MCF 10A (cell line): Measurements from ENCODE around the gene MECP2. TPM values are rescaled to one million over a fixed set of nuclear protein-coding genes. Genes with fewer than 3 reads are reported as not detected.

Experiments
- BruUV-seq: library from RNA; stranded (reverse); fragments of 400-500 nt; replicated peaks from 2 replicates; lab custom pipeline; 2021; lab: Mats Ljungman, UMichigan
- CTCF ChIA-PET: fragments of 300-600 bp; sonication (Branson Sonifier 250); formaldehyde crosslinking; extraction: SDS; loops from one replicate; lab custom pipeline; 2021; ENCODE audit warnings: antibody characterized with exemption, inconsistent platforms; lab: Yijun Ruan, JAX
- POLR2A ChIA-PET: fragments of 300-600, 350-650 bp; sonication (Branson Sonifier 250); formaldehyde crosslinking; extraction: SDS; loops from one replicate; lab custom pipeline; 2020; ENCODE audit warnings: antibody characterized with exemption, inconsistent platforms; lab: Yijun Ruan, JAX
- DNase-seq: peaks from one replicate; pipeline ENCODE4 v3.0.0-alpha.2; 2018; ENCODE audit not compliant: unreplicated experiment
- H3K27ac Mint-ChIP-seq: one replicate; pipeline ENCODE4 v1.8.0; 2022; ENCODE audit warnings: mild to moderate bottlenecking, low read depth, mixed read lengths; ENCODE audit not compliant: unreplicated experiment
- H3K27me3 Mint-ChIP-seq: one replicate; pipeline ENCODE4 v1.8.0; 2022; ENCODE audit warnings: mixed read lengths; ENCODE audit not compliant: insufficient read depth, unreplicated experiment
- H3K36me3 Mint-ChIP-seq: one replicate; pipeline ENCODE4 v1.8.0; 2022; ENCODE audit warnings: mild to moderate bottlenecking, moderate library complexity, mixed read lengths; ENCODE audit not compliant: insufficient read depth, unreplicated experiment
- H3K4me1 Mint-ChIP-seq: one replicate; pipeline ENCODE4 v1.8.0; 2022; ENCODE audit warnings: mixed read lengths; ENCODE audit not compliant: insufficient read depth, unreplicated experiment
- H3K4me3 Mint-ChIP-seq: one replicate; pipeline ENCODE4 v1.8.0; 2022; ENCODE audit warnings: mild to moderate bottlenecking, moderate library complexity, mixed read lengths; ENCODE audit not compliant: unreplicated experiment
- H3K9me3 Mint-ChIP-seq: one replicate; pipeline ENCODE4 v1.8.0; 2022; ENCODE audit warnings: mixed read lengths; ENCODE audit not compliant: unreplicated experiment
- CTCF ChIP-seq: fragments of 200-600 bp; IDR thresholded peaks from one replicate; pipeline ENCODE4 v1.8.0; 2022; ENCODE audit warnings: antibody characterized with exemption, mild to moderate bottlenecking; ENCODE audit not compliant: unreplicated experiment
- intact Hi-C: fragments of 100-400 bp; cut with micrococcal nuclease; formaldehyde crosslinking; loops from 2 replicates; pipeline ENCODE4 v1.14.1; 2022
- total RNA-seq: library from RNA; stranded (reverse); gene quantifications from 2 replicates; pipeline ENCODE4 v1.2.3, GENCODE V29; 2022

Gene MECP2
- total RNA-seq, 1 experiment from 2014 or later, result 46.9 TPM

GRCh38 chrX:154061801-154062200, 35.7 kb downstream of the MECP2 start:
- ChIA-PET POLR2A (no interaction called here), CTCF (interaction anchor here (0.8 to 1.7 kb wide), 4 partner anchors 8 to 48 kb away, joined by 3 to 8 read pairs (median 3); no protein-coding TSS in a partner anchor)
- H3K4me1 Mint-ChIP-seq, result peaks cover 8% of the 10 kb centered on the region
- no peak for TF ChIP-seq CTCF
- H3K4me3 Mint-ChIP-seq, result no peak overlapping the region
- no peak for DNase-seq
- no peaks in the 10 kb centered on the region for H3K36me3 Mint-ChIP-seq
- BruUV-seq, result no TSS peak
- H3K27me3 Mint-ChIP-seq, result peaks cover 80% of the 10 kb centered on the region
- H3K27ac Mint-ChIP-seq, result no peak overlapping the region
- intact Hi-C loops, result no loop called here
- no peaks in the 10 kb centered on the region for H3K9me3 Mint-ChIP-seq

- no peak overlapping the region for H3K4me3 Mint-ChIP-seq
- BruUV-seq, result no TSS peak
- CTCF ChIA-PET, result interaction anchor here (1.0 to 1.2 kb wide), 2 partner anchors 47 to 476 kb away, joined by 3 to 4 read pairs; no protein-coding TSS in a partner anchor
- peaks cover 13% of the 10 kb centered on the region for H3K36me3 Mint-ChIP-seq
- intact Hi-C loops, result no loop called here
- DNase-seq, result no peak
- no peaks in the 10 kb centered on the region for H3K9me3 Mint-ChIP-seq
- H3K27me3 Mint-ChIP-seq, result peaks cover 75% of the 10 kb centered on the region
- POLR2A ChIA-PET, result no interaction called here
- H3K4me1 Mint-ChIP-seq, result peaks cover 8% of the 10 kb centered on the region
- no peak overlapping the region for H3K27ac Mint-ChIP-seq
- TF ChIP-seq CTCF, result no peak
Observed at GRCh38 chrX:154059729-154060245, 37.7 kb downstream of the MECP2 start.

GRCh38 chrX:154059231-154059630, 38.3 kb downstream of the MECP2 start:
- Mint-ChIP-seq H3K9me3 (no peaks in the 10 kb centered on the region), H3K4me3 (no peak overlapping the region), H3K4me1 (peaks cover 8% of the 10 kb centered on the region), H3K36me3 (peaks cover 13% of the 10 kb centered on the region), H3K27ac (no peak overlapping the region), H3K27me3 (peaks cover 69% of the 10 kb centered on the region)
- intact Hi-C loops, result no loop called here
- no peak for TF ChIP-seq CTCF
- no peak for DNase-seq
- ChIA-PET CTCF (interaction anchor here (0.5 to 1.2 kb wide), 3 partner anchors 8 to 476 kb away, joined by 3 to 4 read pairs (median 3); no protein-coding TSS in a partner anchor), POLR2A (no interaction called here)
- no TSS peak for BruUV-seq

GRCh38 chrX:154058214-154058997, 39.1 kb downstream of the MECP2 start:
- no peaks in the 10 kb centered on the region for H3K9me3 Mint-ChIP-seq
- no peak for DNase-seq
- ChIA-PET POLR2A (no interaction called here), CTCF (interaction anchor here (0.7 to 1.2 kb wide), 3 partner anchors 31 to 1227 kb away, joined by 3 to 4 read pairs (median 3); no protein-coding TSS in a partner anchor)
- BruUV-seq, result no TSS peak
- intact Hi-C loops, result no loop called here
- peaks cover 8% of the 10 kb centered on the region for H3K4me1 Mint-ChIP-seq
- H3K4me3 Mint-ChIP-seq, result no peak overlapping the region
- peaks cover 62% of the 10 kb centered on the region for H3K27me3 Mint-ChIP-seq
- no peak for TF ChIP-seq CTCF
- H3K36me3 Mint-ChIP-seq, result peaks cover 18% of the 10 kb centered on the region
- no peak overlapping the region for H3K27ac Mint-ChIP-seq
